Measurements from ENCODE around the gene MSI2. TPM values are rescaled to one million over a fixed set of nuclear protein-coding genes. Genes with fewer than 3 reads are reported as not detected.
A peak's percentile ranks its signal among the peaks of the same experiment; 100 is the strongest.

Gene MSI2
- total RNA-seq, 2 experiments from 2014 or later, result 131 to 164 TPM

DNA sequence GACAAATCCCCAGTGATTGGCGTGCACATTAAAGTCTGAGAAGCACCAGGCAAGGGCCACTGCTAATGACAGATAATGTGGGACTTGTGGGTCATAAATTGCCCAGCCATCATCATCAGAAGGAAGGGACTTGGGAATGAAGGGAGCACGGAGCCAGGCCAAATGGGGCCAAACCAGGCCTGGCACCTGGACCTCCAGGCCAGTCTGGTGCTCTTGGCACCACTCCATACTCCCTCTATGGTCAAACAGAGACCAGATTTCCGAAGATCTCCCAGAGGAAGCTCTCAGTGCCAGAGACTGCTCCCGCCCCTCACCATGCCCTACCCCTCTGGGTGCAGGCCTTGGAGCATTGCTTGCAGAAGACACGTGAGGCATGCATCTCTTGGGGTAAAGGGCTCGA, 346.6 kb downstream of the MSI2 start:
- ChIA-PET CTCF (ENCODE audit: unreplicated experiment) (interaction anchor here (0.6 to 1.2 kb wide), 4 partner anchors 20 to 69 kb away, joined by 3 to 6 read pairs (median 3); no protein-coding TSS in a partner anchor), POLR2A (interaction anchor here (1.0 to 7.3 kb wide), 6 partner anchors 20 to 63 kb away, joined by 3 to 36 read pairs (median 4); no protein-coding TSS in a partner anchor)
- Histone ChIP-seq H3K36me3 (ENCODE audit: insufficient read depth, low read length) (peaks cover 5% of the 10 kb centered on the region), H3K4me1 (ENCODE audit: insufficient read depth, low read length, poor library complexity, severe bottlenecking) (peaks cover 82% of the 10 kb centered on the region), H3K27ac (ENCODE audit: low read depth, low read length, poor library complexity, severe bottlenecking) (peak overlapping the region; percentile 89), H4K20me1 (ENCODE audit: insufficient read depth, low read length) (no peaks in the 10 kb centered on the region), H2AFZ (ENCODE audit: low read length) (no peak overlapping the region; the same call in 1 of the 2 replicates), H3K4me3 (ENCODE audit: low read depth, low read length, poor library complexity, severe bottlenecking) (no peak overlapping the region), H3K9me2 (ENCODE audit: insufficient read depth, low read length) (no peaks in the 10 kb centered on the region), H3K79me2 (ENCODE audit: insufficient read depth, low read depth, low read length) (no peaks in the 10 kb centered on the region), H3K9me3 (ENCODE audit: low read length) (no peaks in the 10 kb centered on the region), H3K4me2 (ENCODE audit: low read length) (peak overlapping the region; percentile 77)
- no TSS peak for BruUV-seq (replicated peaks)
- intact Hi-C loops (cut with micrococcal nuclease; ENCODE audit: unreplicated experiment), result loop anchor here (10.0 kb wide), 1 partner anchor 468 kb away; no protein-coding TSS in a partner anchor
- DNase-seq (ENCODE audit: low spot score), result no peak
- TF ChIP-seq, protein P1, sequence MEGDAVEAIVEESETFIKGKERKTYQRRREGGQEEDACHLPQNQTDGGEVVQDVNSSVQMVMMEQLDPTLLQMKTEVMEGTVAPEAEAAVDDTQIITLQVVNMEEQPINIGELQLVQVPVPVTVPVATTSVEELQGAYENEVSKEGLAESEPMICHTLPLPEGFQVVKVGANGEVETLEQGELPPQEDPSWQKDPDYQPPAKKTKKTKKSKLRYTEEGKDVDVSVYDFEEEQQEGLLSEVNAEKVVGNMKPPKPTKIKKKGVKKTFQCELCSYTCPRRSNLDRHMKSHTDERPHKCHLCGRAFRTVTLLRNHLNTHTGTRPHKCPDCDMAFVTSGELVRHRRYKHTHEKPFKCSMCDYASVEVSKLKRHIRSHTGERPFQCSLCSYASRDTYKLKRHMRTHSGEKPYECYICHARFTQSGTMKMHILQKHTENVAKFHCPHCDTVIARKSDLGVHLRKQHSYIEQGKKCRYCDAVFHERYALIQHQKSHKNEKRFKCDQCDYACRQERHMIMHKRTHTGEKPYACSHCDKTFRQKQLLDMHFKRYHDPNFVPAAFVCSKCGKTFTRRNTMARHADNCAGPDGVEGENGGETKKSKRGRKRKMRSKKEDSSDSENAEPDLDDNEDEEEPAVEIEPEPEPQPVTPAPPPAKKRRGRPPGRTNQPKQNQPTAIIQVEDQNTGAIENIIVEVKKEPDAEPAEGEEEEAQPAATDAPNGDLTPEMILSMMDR (conservative IDR thresholded peaks at IDR 0.05; ENCODE audit: low read length), result no peak
- TF ChIP-seq EZH2phosphoT487 (IDR thresholded peaks at IDR 0.05; ENCODE audit: borderline replicate concordance, low read depth, low read length), result no peak

DNA sequence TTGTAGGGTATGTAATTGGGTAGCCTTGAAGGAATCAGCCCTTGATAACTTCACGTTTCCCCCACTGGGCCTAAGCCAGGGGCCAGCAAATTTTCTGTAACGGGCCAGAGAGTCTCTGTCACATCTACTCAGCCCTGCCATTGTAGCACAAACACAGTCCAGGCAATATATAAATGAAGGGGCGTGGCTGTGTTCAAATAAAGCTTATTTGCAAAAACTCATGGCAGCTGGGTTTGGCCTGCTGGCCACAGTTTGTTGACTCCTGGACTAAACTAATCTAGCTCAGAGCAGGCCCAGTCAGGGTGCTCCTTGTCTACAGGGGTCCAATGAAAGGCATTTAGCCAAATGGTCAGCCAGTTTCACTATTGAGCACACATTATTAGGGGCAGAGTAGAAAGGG, 347.2 kb downstream of the MSI2 start:
- intact Hi-C loops (cut with micrococcal nuclease; ENCODE audit: unreplicated experiment), result loop anchor here (10.0 kb wide), 1 partner anchor 469 kb away; no protein-coding TSS in a partner anchor
- no peaks in the 10 kb centered on the region for H3K79me2 ChIP-seq (ENCODE audit: insufficient read depth, low read depth, low read length)
- no peaks in the 10 kb centered on the region for H4K20me1 ChIP-seq (ENCODE audit: insufficient read depth, low read length)
- peak overlapping the region; percentile 4 for H3K4me3 ChIP-seq (ENCODE audit: low read depth, low read length, poor library complexity, severe bottlenecking)
- peak overlapping the region; percentile 77 for H3K4me2 ChIP-seq (ENCODE audit: low read length)
- no peak overlapping the region; the same call in 1 of the 2 replicates for H2AFZ ChIP-seq (ENCODE audit: low read length)
- H3K9me3 ChIP-seq (ENCODE audit: low read length), result no peaks in the 10 kb centered on the region
- CTCF ChIA-PET (ENCODE audit: unreplicated experiment), result interaction anchor here (0.6 to 1.2 kb wide), 3 partner anchors 19 to 68 kb away, joined by 3 to 6 read pairs (median 3); no protein-coding TSS in a partner anchor
- BruUV-seq (replicated peaks), result no TSS peak
- H3K36me3 ChIP-seq (ENCODE audit: insufficient read depth, low read length), result no peaks in the 10 kb centered on the region; the same call in 1 of the 2 replicates
- TF ChIP-seq EZH2phosphoT487 (IDR thresholded peaks at IDR 0.05; ENCODE audit: borderline replicate concordance, low read depth, low read length), result no peak
- TF ChIP-seq, protein P1 (conservative IDR thresholded peaks at IDR 0.05; ENCODE audit: low read length), result no peak
- H3K4me1 ChIP-seq (ENCODE audit: insufficient read depth, low read length, poor library complexity, severe bottlenecking), result peaks cover 82% of the 10 kb centered on the region
- peak overlapping the region; percentile 89 for H3K27ac ChIP-seq (ENCODE audit: low read depth, low read length, poor library complexity, severe bottlenecking)
- POLR2A ChIA-PET, result interaction anchor here (0.6 to 7.3 kb wide), 6 partner anchors 20 to 258 kb away, joined by 3 to 36 read pairs (median 4); no protein-coding TSS in a partner anchor
- no peaks in the 10 kb centered on the region for H3K9me2 ChIP-seq (ENCODE audit: insufficient read depth, low read length)
- DNase-seq (ENCODE audit: low spot score), result peak; percentile 55

DNA sequence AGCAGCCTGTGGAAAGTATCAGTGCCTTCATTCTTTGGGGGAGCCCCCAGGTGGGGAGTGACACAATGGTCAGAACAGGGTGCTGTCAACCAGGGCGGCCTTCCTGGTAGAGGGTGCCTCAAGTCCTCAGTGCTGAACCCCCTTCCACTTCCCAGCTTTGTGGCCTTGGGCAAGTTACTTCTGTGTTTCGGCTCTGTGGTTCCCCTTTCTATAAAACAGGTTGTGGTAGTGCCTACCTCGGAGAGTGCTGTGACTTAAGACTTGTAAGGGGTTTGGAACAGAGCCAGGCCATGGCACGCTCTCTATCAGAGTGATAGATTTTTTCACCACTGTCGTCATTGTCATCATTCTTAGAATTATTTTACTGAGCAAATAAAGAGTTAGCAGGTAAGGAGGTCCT, 347.7 kb downstream of the MSI2 start:
- intact Hi-C loops (cut with micrococcal nuclease; ENCODE audit: unreplicated experiment), result loop anchor here (2.0 to 10.0 kb wide), 2 partner anchors 33 to 469 kb away; no protein-coding TSS in a partner anchor
- no TSS peak for BruUV-seq (replicated peaks)
- H2AFZ ChIP-seq (ENCODE audit: low read length), result no peak overlapping the region; the same call in 1 of the 2 replicates
- H3K9me3 ChIP-seq (ENCODE audit: low read length), result no peaks in the 10 kb centered on the region
- H3K4me2 ChIP-seq (ENCODE audit: low read length), result peak overlapping the region; percentile 77
- peak overlapping the region; percentile 89 for H3K27ac ChIP-seq (ENCODE audit: low read depth, low read length, poor library complexity, severe bottlenecking)
- peak overlapping the region; percentile 4 for H3K4me3 ChIP-seq (ENCODE audit: low read depth, low read length, poor library complexity, severe bottlenecking)
- DNase-seq (ENCODE audit: low spot score), result peak; percentile 76
- CTCF ChIA-PET (ENCODE audit: unreplicated experiment), result interaction anchor here (1.0 to 1.2 kb wide), 2 partner anchors 19 to 21 kb away, joined by 3 to 6 read pairs; no protein-coding TSS in a partner anchor
- no peaks in the 10 kb centered on the region for H4K20me1 ChIP-seq (ENCODE audit: insufficient read depth, low read length)
- H3K36me3 ChIP-seq (ENCODE audit: insufficient read depth, low read length), result no peaks in the 10 kb centered on the region; the same call in 1 of the 2 replicates
- no peak for TF ChIP-seq EZH2phosphoT487 (IDR thresholded peaks at IDR 0.05; ENCODE audit: borderline replicate concordance, low read depth, low read length)
- TF ChIP-seq, protein P1 (conservative IDR thresholded peaks at IDR 0.05; ENCODE audit: low read length), result no peak
- H3K79me2 ChIP-seq (ENCODE audit: insufficient read depth, low read depth, low read length), result no peaks in the 10 kb centered on the region
- peaks cover 83% of the 10 kb centered on the region for H3K4me1 ChIP-seq (ENCODE audit: insufficient read depth, low read length, poor library complexity, severe bottlenecking)
- H3K9me2 ChIP-seq (ENCODE audit: insufficient read depth, low read length), result no peaks in the 10 kb centered on the region
- POLR2A ChIA-PET, result interaction anchor here (0.6 to 7.3 kb wide), 6 partner anchors 19 to 259 kb away, joined by 3 to 36 read pairs (median 4); no protein-coding TSS in a partner anchor
